Stimulated activated CD4-positive, alpha-beta T cell treated with anti-CD3 and anti-CD28 coated beads, Interleukin-15, amount 100 ng/mL, for 48 hours (primary cell): ENCODE measurements around the gene RLIM.

Source experiments
- DNase-seq, 2 donors: peaks; one replicate each; pipeline ENCODE4 v3.0.0-alpha.2; 2020; ENCODE audit warnings: low read depth in 2 of 2

The RLIM gene

DNA sequence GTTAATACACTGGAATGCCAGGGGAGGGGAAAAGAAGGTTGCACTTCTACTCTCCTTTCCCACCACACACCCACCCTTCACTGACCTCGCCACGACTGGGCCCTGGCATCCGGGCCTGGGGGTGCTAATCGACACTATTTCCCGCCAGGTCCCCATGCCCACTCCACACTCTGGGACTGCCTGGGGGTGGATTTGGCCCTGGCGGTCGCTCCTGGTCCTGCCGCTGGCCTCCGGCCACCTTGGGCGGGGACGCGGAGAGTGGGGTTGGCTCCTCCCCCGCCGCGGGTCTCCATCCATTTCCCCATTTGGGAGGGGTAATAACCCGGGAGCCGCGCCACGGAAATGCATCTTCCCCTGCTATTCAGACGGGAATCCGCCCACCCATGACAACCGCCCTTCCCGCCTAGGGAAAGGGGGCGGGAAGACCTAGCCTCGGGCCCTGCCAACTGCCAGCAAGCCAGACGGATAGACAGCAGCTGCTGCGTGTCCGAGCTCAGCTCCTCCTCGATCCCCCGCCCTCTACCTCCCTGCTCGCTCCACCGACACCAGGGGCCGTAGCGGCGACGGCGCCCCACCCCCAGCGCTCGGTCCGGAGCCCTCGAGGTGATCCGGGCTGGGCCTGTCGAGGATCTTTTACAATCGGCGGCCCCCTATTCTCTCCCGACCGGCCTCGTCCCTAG, 78.1 kb downstream of the RLIM start:
- peak in 1 of 2 donors; percentile 18 for DNase-seq

DNA sequence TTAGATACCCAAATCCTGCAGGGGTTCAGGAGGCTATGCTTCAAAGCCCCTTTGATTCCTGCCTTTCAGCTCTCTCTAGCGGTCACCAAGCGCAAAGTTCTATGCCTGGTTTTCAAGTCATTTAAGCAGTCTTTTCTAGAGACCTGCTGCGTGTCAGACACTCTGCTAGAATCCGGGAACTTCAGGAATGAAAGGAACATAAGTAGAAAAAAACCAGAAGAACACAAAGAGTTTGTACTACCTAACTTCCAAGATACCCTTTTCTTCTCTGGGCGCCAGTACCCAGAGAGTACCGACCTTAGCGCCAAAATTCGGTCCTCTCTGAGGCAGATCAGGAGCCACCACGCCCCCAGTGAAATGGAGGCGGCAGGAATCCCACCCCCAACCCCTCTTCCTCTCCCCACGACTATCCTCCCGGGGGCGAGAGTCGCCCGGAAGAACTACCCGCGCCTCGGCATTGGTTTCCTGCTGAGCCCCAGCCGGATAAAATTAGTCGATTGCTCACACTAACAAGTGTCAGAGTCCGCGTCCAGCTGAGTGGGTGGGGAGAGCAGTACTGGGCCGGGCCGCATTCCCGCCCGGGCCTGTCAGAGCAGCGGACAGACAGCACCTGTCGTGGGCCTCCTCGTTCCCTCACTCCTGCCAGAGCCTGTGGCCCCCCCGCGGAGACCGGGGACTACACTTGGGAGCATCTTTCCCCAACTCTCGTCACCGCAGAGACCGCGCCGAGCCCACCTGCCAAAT, 78.8 kb downstream of the RLIM start:
- peak in 1 of 2 donors; percentile 29 for DNase-seq
